ENCODE results near the gene FLYWCH1.

- TF ChIP-seq MTF1 (CRISPR knock-in tag; IDR thresholded peaks at IDR 0.05; ENCODE audit: borderline replicate concordance) (no peak), FOXA1 (IDR thresholded peaks at IDR 0.05; ENCODE audit: borderline replicate concordance) (no peak), ZBTB43 (CRISPR knock-in tag; IDR thresholded peaks at IDR 0.05) (0 out of 2 replicates have a peak, but pooled peaks have one; percentile 58)
Observed at GRCh38 chr16:2883458-2883908, 28.2 kb upstream of the FLYWCH1 start.

Measured in K562 (cell line).